Measurements from ENCODE around the gene PRR7.

Gene PRR7

GRCh38 chr5:177501874-177502678 lies 55.5 kb downstream of the PRR7 start:
- DNase-seq = no peak

- no peak for DNase-seq
These were observed 56.3 kb downstream of the PRR7 start for GRCh38 chr5:177502886-177503285.

DNA sequence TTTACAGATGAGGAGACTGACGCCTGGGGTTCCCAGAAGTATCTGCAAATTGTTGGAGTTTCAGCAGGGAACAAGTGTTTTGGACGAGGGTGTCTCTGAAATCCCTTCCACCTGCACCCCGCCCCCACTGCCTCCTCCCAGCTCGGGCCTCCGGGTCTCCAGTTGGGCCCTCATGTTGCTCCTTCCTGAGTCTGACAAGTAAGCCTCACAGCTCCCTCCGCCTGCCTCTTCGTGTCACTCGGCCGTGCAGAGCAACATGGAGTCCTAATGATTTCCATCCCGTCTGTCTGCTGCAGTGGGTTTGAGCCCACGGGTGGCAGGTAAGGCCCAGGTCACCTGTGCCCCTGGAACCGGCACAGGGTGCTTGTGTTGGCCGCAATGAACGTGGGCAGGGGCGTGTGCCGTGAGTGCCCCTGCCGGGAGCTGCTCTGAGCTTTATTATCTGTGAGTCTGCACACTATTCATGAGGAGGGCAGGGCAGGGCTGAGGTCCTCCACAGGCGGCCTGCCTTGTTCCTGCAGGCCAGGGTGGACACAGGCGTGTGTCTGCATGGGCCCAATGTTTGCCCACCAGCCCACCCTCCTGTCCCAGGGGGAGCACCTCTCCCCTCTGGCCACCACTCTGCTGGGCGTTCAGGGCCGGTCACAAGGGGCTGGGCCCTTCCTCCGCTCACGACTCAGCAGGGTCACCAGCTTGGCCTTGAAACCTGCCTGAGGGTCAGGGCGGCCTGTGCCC lies 56.9 kb downstream of the PRR7 start:
- DNase-seq = no peak

DNA sequence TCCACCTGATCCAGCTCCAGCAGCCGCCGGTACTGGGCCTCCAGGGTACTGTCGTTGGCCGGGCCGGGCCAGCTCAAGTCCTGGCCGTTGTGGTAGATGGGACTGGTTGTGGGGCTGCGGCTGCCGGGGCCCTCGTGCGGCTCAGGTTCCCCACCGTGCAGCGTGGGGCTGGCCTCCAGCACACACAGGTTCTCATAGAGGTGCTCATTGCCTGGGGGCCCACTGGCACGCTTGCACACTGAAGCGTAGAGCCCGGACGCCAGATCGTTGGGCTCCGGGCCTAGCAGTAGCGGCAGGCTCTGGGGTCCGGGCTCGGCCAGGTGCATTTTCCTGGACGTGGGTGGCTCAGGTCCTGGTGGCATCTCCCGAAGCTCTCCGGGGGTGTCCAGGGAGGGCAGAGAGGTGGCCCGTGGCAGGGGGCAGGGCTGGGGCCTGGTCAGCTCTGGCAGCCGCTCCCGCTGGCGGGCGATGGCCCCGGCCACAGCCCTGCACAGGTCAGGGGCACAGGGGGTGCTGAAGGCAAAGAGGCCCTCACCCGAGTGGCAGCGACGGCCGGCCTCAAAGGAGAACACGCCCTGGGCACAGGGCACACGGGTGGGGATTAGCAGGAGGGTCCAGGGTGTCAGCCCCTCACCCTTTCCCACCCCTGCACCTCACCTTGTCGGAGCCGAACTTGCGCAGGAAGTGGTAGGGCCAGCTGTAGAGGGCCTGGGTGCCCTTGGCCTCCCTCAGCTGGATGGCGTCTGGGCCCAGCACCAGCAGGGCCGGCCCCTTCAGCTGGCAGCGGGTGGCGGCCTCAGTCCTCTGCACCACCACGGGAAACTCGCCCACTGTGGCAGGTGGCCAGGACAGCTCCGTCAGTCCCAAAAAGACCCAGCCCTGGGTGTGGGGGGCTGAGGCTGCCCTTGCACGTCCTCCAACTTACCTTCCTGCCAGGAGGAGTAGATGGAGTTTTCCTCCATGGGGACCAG lies 57.8 kb downstream of the PRR7 start:
- no peak for DNase-seq

- DNase-seq = no peak
These were observed 58.5 kb downstream of the PRR7 start for GRCh38 chr5:177505075-177505474.
